CD4-positive, alpha-beta T cell treated with Interleukin-15 for 1 hour (primary cell): ENCODE data around the gene DMKN.

Experiments used
- DNase-seq: peaks from one replicate; pipeline ENCODE4 v3.0.0-alpha.2; 2020

The DMKN gene

GRCh38 chr19:35549174-35549788, 35.8 kb upstream of the DMKN start:
- peak; percentile 48 for DNase-seq

GRCh38 chr19:35546532-35546931, 33.1 kb upstream of the DMKN start:
- no peak for DNase-seq

GRCh38 chr19:35545855-35546381, 32.5 kb upstream of the DMKN start:
- DNase-seq: peak; percentile 29

GRCh38 chr19:35545001-35545854, 31.8 kb upstream of the DMKN start, which contains the start of gene TMEM147:
Gene TMEM147 (plus strand): TSS chr19:35545626. CDS start chr19:35545740, 114 bp downstream.
- peak; percentile 84 for DNase-seq

GRCh38 chr19:35544110-35544802, 30.8 kb upstream of the DMKN start:
- no peak for DNase-seq

- no peak for DNase-seq
Observed at GRCh38 chr19:35543280-35544109, 30.0 kb upstream of the DMKN start.

GRCh38 chr19:35542209-35542608, 28.8 kb upstream of the DMKN start:
- DNase-seq: no peak

GRCh38 chr19:35540356-35540927, 27.0 kb upstream of the DMKN start:
- DNase-seq: no peak

GRCh38 chr19:35539850-35540249, 26.4 kb upstream of the DMKN start:
- DNase-seq: no peak

- no peak for DNase-seq
Observed at GRCh38 chr19:35539314-35539713, 25.9 kb upstream of the DMKN start.

GRCh38 chr19:35534803-35535480, 21.5 kb upstream of the DMKN start:
- DNase-seq: no peak

- DNase-seq: peak; percentile 47
Observed at GRCh38 chr19:35533822-35534392, 20.5 kb upstream of the DMKN start.

GRCh38 chr19:35533201-35533821, 19.9 kb upstream of the DMKN start, which contains the start of gene GAPDHS:
Gene GAPDHS (plus strand): TSS chr19:35533456. CDS start chr19:35533528, 72 bp downstream.
- DNase-seq: no peak

- DNase-seq: no peak
Observed at GRCh38 chr19:35531291-35531690, 17.8 kb upstream of the DMKN start.

- no peak for DNase-seq
Observed at GRCh38 chr19:35529241-35530218, 16.1 kb upstream of the DMKN start.

- DNase-seq: no peak
Observed at GRCh38 chr19:35528218-35529038, 15.0 kb upstream of the DMKN start, which contains the start of gene SBSN. Gene SBSN (minus strand): TSS chr19:35528311. CDS start chr19:35528281, 30 bp downstream.

- no peak for DNase-seq
Observed at GRCh38 chr19:35525873-35526272, 12.4 kb upstream of the DMKN start.

GRCh38 chr19:35524181-35524837, 10.9 kb upstream of the DMKN start:
- no peak for DNase-seq
